Lung (tissue), 12 donors: ENCODE measurements around the gene TVP23A. TPM values are rescaled to one million over a fixed set of nuclear protein-coding genes. Genes with fewer than 3 reads are reported as not detected.

Source experiments
- ATAC-seq: fragments of 200-7000 bp; cut with Tn5 transposase; one replicate; pipeline ENCODE4 v1.9.1; 2020; ENCODE audit warnings: moderate number of reproducible peaks; ENCODE audit not compliant: insufficient read depth, low FRiP score
- DNase-seq, 3 donors: peaks; one replicate each; pipeline ENCODE4 v3.0.0-alpha.2; 2013 to 2017
- H3K27ac ChIP-seq, 2 donors: one replicate each; pipeline ENCODE4 v1.5.1; 2013; ENCODE audit warnings: mild to moderate bottlenecking in 2 of 2, moderate library complexity in 2 of 2, control low read depth in 1 of 2, inconsistent platforms in 1 of 2, low read depth in 1 of 2, low read length in 1 of 2
- H3K27me3 ChIP-seq, 3 donors: one replicate each; pipeline ENCODE4 v1.5.1; 2013; ENCODE audit warnings: low read length in 2 of 3; ENCODE audit not compliant: control insufficient read depth in 3 of 3, insufficient read depth in 3 of 3
- H3K36me3 ChIP-seq, 4 donors: one replicate each; pipeline ENCODE4 v1.5.1; 2013; ENCODE audit warnings: low read length in 4 of 4, mild to moderate bottlenecking in 1 of 4, moderate library complexity in 1 of 4; ENCODE audit not compliant: control insufficient read depth in 4 of 4, insufficient read depth in 4 of 4
- H3K4me1 ChIP-seq, 5 donors: one replicate each; pipeline ENCODE4 v1.5.1; 2013; ENCODE audit warnings: low read length in 5 of 5, mild to moderate bottlenecking in 2 of 5, moderate library complexity in 1 of 5; ENCODE audit not compliant: control insufficient read depth in 5 of 5, insufficient read depth in 5 of 5
- H3K4me3 ChIP-seq: one replicate; pipeline ENCODE4 v1.5.1; 2013; ENCODE audit warnings: mild to moderate bottlenecking, control low read depth, moderate library complexity
- H3K9ac ChIP-seq, 2 donors: one replicate each; pipeline ENCODE4 v1.5.1; 2013; ENCODE audit warnings: low read length in 2 of 2, control low read depth in 1 of 2; ENCODE audit not compliant: insufficient read depth in 1 of 2
- H3K9me3 ChIP-seq, 4 donors: one replicate each; pipeline ENCODE4 v1.5.1; 2013; ENCODE audit warnings: low read length in 3 of 4, mild to moderate bottlenecking in 1 of 4, moderate library complexity in 1 of 4; ENCODE audit not compliant: control insufficient read depth in 4 of 4, insufficient read depth in 3 of 4
- WGBS, 2 donors: extraction: QIAGEN DNeasy Blood & Tissue Kit; methylation state at CpG; one replicate each; pipeline ENCODE4 v1.1.7; 2013; 5-methylcytosine and 5-hydroxymethylcytosine counted together
- polyA plus RNA-seq, 2 donors: library from polyadenylated mRNA; stranded (reverse); fragments of 200-250 nt; gene quantifications; one replicate each; pipeline ENCODE4 v1.2.1, GENCODE V29; 2013
- total RNA-seq, 2 donors: library from RNA; depleted of rRNA in 1 of 2; stranded (reverse); fragments of >200 nt in 1 of 2; gene quantifications; one replicate each; pipeline ENCODE4 v1.2.1, GENCODE V29; 2014 to 2021
- TF ChIP-seq, protein P1 (sequence below): IDR thresholded peaks from 2 replicates; pipeline ENCODE4 v1.5.1; 2012; ENCODE audit warnings: mild to moderate bottlenecking; ENCODE audit errors: control extremely low read depth, extremely low read depth
- donor health status: control.
- donor health status: control.
- donor health status: Bipolar disorder and iron deficiency.
- donor health status: healthy.
- donor health status: DM: yes; HTN: yes; CAD: no.

Gene TVP23A
- total and polyA plus RNA-seq, 4 donors = 0.22 to 6.1 (median 0.25) TPM

DNA sequence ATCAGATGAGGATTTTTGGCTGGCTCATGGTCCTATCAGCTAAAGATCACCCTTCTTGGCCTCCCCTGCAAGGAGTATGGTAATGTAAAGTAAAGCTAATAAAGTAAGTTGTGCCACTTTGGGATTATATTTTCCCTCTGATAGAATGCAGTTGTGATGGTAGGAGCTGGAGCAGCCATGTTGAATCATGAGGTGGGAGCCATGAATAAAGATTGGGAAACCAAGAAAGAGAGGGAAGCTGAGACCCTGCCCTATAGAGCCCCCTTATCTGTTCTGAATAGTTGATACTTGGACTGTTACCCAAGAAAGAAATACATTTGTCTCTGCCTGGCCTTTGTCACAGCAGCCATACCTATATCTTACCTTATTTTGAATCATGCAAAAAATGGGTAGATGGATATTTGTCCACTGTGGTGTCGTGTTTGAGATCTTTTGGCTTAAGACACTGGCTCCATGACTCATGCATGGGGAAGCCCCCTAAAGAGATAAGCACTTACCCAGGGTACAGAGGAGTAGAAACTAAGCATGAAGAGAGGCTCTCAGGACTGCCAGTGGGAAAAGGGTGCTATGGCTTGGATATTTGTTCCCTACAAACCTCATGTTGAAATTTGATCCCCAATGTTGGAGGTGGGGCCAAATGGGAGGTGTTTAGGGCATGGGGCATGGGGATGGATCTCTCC lies 17.7 kb upstream of the TVP23A start:
- 82 to 90% methylated on average over 1 of the region's 1 CpG for WGBS, 2 donors
- TF ChIP-seq, protein P1, sequence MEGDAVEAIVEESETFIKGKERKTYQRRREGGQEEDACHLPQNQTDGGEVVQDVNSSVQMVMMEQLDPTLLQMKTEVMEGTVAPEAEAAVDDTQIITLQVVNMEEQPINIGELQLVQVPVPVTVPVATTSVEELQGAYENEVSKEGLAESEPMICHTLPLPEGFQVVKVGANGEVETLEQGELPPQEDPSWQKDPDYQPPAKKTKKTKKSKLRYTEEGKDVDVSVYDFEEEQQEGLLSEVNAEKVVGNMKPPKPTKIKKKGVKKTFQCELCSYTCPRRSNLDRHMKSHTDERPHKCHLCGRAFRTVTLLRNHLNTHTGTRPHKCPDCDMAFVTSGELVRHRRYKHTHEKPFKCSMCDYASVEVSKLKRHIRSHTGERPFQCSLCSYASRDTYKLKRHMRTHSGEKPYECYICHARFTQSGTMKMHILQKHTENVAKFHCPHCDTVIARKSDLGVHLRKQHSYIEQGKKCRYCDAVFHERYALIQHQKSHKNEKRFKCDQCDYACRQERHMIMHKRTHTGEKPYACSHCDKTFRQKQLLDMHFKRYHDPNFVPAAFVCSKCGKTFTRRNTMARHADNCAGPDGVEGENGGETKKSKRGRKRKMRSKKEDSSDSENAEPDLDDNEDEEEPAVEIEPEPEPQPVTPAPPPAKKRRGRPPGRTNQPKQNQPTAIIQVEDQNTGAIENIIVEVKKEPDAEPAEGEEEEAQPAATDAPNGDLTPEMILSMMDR = no peak
- no peak for DNase-seq

DNA sequence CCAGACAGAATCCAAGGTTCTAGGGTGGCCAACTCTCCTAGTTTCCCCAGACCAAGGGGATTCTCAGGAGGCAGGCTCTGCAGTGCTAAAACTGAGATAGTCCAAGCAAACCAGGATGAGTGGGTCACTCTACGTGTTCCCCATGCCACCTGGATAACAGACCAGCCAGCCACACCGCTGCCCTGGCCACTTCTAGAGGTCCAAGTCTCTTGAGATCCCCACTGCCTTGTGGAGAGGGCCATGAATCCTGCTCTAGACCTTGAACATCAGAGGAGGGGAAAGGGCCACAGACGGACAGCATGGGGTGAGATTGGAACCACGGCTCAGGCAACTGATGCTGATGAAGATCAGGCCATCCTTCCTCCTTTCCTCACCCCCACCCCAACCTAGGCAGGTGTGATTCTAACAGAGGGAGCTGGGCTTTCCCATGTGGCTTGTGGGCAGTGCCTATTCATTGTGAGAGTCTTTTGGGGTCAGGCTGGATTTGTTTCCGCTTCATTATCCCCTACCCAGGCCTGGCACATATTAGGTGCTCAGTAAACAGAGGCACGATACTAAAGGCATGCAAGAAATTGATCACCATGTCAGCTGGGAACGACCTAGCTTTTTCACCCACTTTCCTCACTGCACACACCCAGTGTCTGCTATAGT lies 16.8 kb upstream of the TVP23A start:
- Histone ChIP-seq H3K27me3 (peaks cover 0 to 3% (median 3%) of the 10 kb centered on the region in 3 donors), H3K4me3 (no peak overlapping the region), H3K4me1 (peaks cover 0 to 3% (median 0%) of the 10 kb centered on the region in 5 donors), H3K27ac (no peak overlapping the region), H3K36me3 (no peaks in the 10 kb centered on the region), H3K9ac (no peak overlapping the region), H3K9me3 (no peaks in the 10 kb centered on the region)
- WGBS, 2 donors = 93 to 97% methylated on average over 7 of the region's 7 CpGs
- ATAC-seq (no peak), DNase-seq (no peak)
- TF ChIP-seq, protein P1 = no peak

More for the DNA sequence above, 17.7 kb upstream of the TVP23A start:
- peaks cover 0 to 8% (median 6%) of the 10 kb centered on the region in 3 donors for H3K27me3 ChIP-seq
- no peaks in the 10 kb centered on the region for H3K36me3 ChIP-seq
- H3K4me3 ChIP-seq = no peak overlapping the region
- no peak overlapping the region for H3K9ac ChIP-seq
- H3K9me3 ChIP-seq = no peaks in the 10 kb centered on the region
- H3K4me1 ChIP-seq = peaks cover 0 to 8% (median 0%) of the 10 kb centered on the region in 5 donors
- H3K27ac ChIP-seq = no peak overlapping the region
- ATAC-seq = no peak

DNA sequence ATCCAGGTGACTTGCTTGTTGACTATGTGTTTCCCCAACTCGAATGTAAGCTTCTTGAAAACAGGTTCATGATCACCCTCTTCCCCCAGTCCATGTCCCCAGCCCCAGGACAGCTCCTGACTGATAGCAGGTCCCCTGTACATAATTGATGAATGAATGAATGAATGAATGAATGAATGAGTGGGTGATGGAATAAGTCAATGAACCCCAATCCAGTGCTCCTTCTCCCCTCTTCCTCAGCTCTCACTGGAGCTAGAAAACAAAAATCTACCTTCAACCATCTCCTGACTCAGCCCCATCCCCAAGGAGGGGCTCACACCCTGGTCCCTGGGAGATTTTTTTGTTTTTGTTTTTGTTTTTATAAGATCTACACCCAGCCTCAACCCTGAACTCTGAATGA lies 16.2 kb upstream of the TVP23A start:
- peaks cover 0 to 2% (median 2%) of the 10 kb centered on the region in 3 donors for H3K27me3 ChIP-seq
- no peak overlapping the region for H3K4me3 ChIP-seq
- TF ChIP-seq, protein P1 = no peak
- 87 to 90% methylated on average over 1 of the region's 1 CpG for whole genome bisulfite sequencing, 2 donors
- no peak for DNase-seq
- H3K9me3 ChIP-seq = no peaks in the 10 kb centered on the region
- peaks cover 0 to 3% (median 0%) of the 10 kb centered on the region in 5 donors for H3K4me1 ChIP-seq
- no peak overlapping the region for H3K9ac ChIP-seq
- H3K36me3 ChIP-seq = no peaks in the 10 kb centered on the region
- no peak for ATAC-seq
- no peak overlapping the region for H3K27ac ChIP-seq
